ENCODE data around the gene NGDN. TPM values are rescaled to one million over a fixed set of nuclear protein-coding genes. Genes with fewer than 3 reads are reported as not detected.

Gene NGDN
- total and polyA plus RNA-seq, 2 of the 4 experiments (the other 2 are of a cell fraction): 48.1 to 49.8 TPM

- BruUV-seq (replicated peaks): no TSS peak
- WGBS, 2 experiments (ENCODE audit: extremely low coverage in 2 of 2, insufficient read length in 1 of 2): no CpG with 5 or more reads among the region's 14 CpGs
Observed at GRCh38 chr14:23524954-23525353, 55.5 kb downstream of the NGDN start.

More at GRCh38 chr14:23524954-23525353, 55.5 kb downstream of the NGDN start:
- DNase-seq (no peak), ATAC-seq (ENCODE audit: low read depth) (no peak)
- no peak overlapping the region for H4K91ac ChIP-seq (ENCODE audit: insufficient read depth, low read depth, low read length)
- intact Hi-C loops (cut with micrococcal nuclease): no loop called here
- H4K5ac ChIP-seq (ENCODE audit: low read depth, low read length): no peak overlapping the region
- in situ Hi-C loops (cut with MboI; ENCODE audit: low sequenced_read_pairs): no loop called here
- no peak overlapping the region for H2BK20ac ChIP-seq (ENCODE audit: low read depth, low read length)
- dilution Hi-C loops (cut with HindIII; ENCODE audit: low sequenced_read_pairs, unreplicated experiment): no loop called here
- no peak overlapping the region for H3K4ac ChIP-seq (ENCODE audit: low read depth, low read length)
- POLR2A ChIA-PET (ENCODE audit: unreplicated experiment): no interaction called here
- H3K27ac ChIP-seq (ENCODE audit: insufficient read depth, low read length): no peak overlapping the region
- TF ChIP-seq USF2 (IDR thresholded peaks at IDR 0.05; ENCODE audit: low read depth, low read length) (no peak), CTCF (conservative IDR thresholded peaks at IDR 0.05; ENCODE audit: low read depth, low read length) (no peak), RAD21 (IDR thresholded peaks at IDR 0.05; ENCODE audit: low read length) (no peak), POLR2A (IDR thresholded peaks at IDR 0.05; ENCODE audit: low read depth, low read length) (no peak), MAZ (IDR thresholded peaks at IDR 0.05; ENCODE audit: borderline replicate concordance, low read depth, low read length) (no peak), BHLHE40 (IDR thresholded peaks at IDR 0.05; ENCODE audit: low read depth, low read length) (no peak), CHD1 (IDR thresholded peaks at IDR 0.05; ENCODE audit: low read depth, low read length) (no peak), NFE2L2 (IDR thresholded peaks at IDR 0.05; ENCODE audit: low read depth, low read length) (no peak)
- no peaks in the 10 kb centered on the region for H3K79me1 ChIP-seq (ENCODE audit: low read depth in 1 of 2, low read length in 2 of 2)
- H3K56ac ChIP-seq (ENCODE audit: extremely low read depth, insufficient read depth, low read length): no peak overlapping the region
- H4K20me1 ChIP-seq (ENCODE audit: insufficient read depth, low read length): no peaks in the 10 kb centered on the region
- no peak overlapping the region for H2AK5ac ChIP-seq (ENCODE audit: low read depth, low read length)
- no peaks in the 10 kb centered on the region for H3K9me3 ChIP-seq (ENCODE audit: control insufficient read depth, insufficient read depth, low read length)
- no peak overlapping the region for H3K18ac ChIP-seq (ENCODE audit: low read depth, low read length)
- no peak overlapping the region for H2BK5ac ChIP-seq (ENCODE audit: low read depth, low read length, poor library complexity, severe bottlenecking)
- H3K9me1 ChIP-seq (ENCODE audit: insufficient read depth, low read length): no peaks in the 10 kb centered on the region
- H2BK120ac ChIP-seq (ENCODE audit: low read depth, low read length): no peak overlapping the region
- no peak overlapping the region for H3K4me2 ChIP-seq (ENCODE audit: low read depth, low read length)
- no peak overlapping the region for H3K9ac ChIP-seq (ENCODE audit: low read depth, low read length)
- no peaks in the 10 kb centered on the region for H3K36me3 ChIP-seq (ENCODE audit: control insufficient read depth, insufficient read depth, low read length)
- no peak overlapping the region for H2AFZ ChIP-seq (replicated peaks; ENCODE audit: low read length, poor library complexity)
- no peak overlapping the region for H4K8ac ChIP-seq (ENCODE audit: low read depth in 2 of 2, low read length in 2 of 2)
- no peak overlapping the region for H3K14ac ChIP-seq (replicated peaks; ENCODE audit: low read depth, low read length)
- CTCF ChIA-PET: no interaction called here
- H3K4me1 ChIP-seq (ENCODE audit: control insufficient read depth, insufficient read depth, low read length): no peaks in the 10 kb centered on the region
- H2BK15ac ChIP-seq (ENCODE audit: low read depth, low read length): no peak overlapping the region
- no peak overlapping the region for H3K4me3 ChIP-seq (ENCODE audit: insufficient read depth, low read depth, low read length)
- H2AK9ac ChIP-seq (replicated peaks; ENCODE audit: low read depth, low read length, poor library complexity): no peak overlapping the region
- no peaks in the 10 kb centered on the region for H3K27me3 ChIP-seq (ENCODE audit: control insufficient read depth, insufficient read depth, low read length)
- H3K23ac ChIP-seq (ENCODE audit: low read depth, low read length): no peak overlapping the region

Data from IMR-90 (cell line).